Psoas muscle (tissue), 8 donors: Measurements from ENCODE around the gene PDCD10. TPM values are rescaled to one million over a fixed set of nuclear protein-coding genes. Genes with fewer than 3 reads are reported as not detected.

Experiments used
- ATAC-seq, 4 donors: fragments of 200-7000 bp; cut with Tn5 transposase; one replicate each; pipeline ENCODE4 v1.9.1; 2020; ENCODE audit warnings: moderate library complexity in 3 of 4, mild to moderate bottlenecking in 2 of 4
- DNase-seq, 2 donors: peaks; one replicate each; pipeline ENCODE4 v3.0.0-alpha.2; 2020
- H3K27ac ChIP-seq: fragments of 200-600 bp; one replicate; pipeline ENCODE4 v1.8.0; 2022
- H3K27me3 ChIP-seq, 3 donors: fragments of 200-600 bp in 1 of 3; one replicate each; pipeline versions ENCODE4 v1.6.1 to v1.8.0; 2013 to 2022; ENCODE audit warnings: low read length in 2 of 3, mild to moderate bottlenecking in 2 of 3, moderate library complexity in 1 of 3; ENCODE audit not compliant: insufficient read depth in 3 of 3
- H3K36me3 ChIP-seq, 2 donors: fragments of 200-600 bp in 1 of 2; one replicate each; pipeline versions ENCODE4 v1.6.1 to v1.8.0; 2013 to 2022; ENCODE audit warnings: low read depth in 1 of 2, mild to moderate bottlenecking in 1 of 2, moderate library complexity in 1 of 2; ENCODE audit not compliant: insufficient read depth in 1 of 2
- H3K4me1 ChIP-seq: fragments of 200-600 bp; one replicate; pipeline ENCODE4 v1.8.0; 2022
- H3K4me3 ChIP-seq: fragments of 200-600 bp; one replicate; pipeline ENCODE4 v1.8.0; 2022; ENCODE audit warnings: mild to moderate bottlenecking
- H3K9me3 ChIP-seq: fragments of 200-600 bp; one replicate; pipeline ENCODE4 v1.8.0; 2022
- CTCF ChIP-seq: fragments of 200-600 bp; IDR thresholded peaks from one replicate; pipeline ENCODE4 v1.8.0; 2022; ENCODE audit warnings: antibody characterized with exemption
- WGBS, 3 donors: extraction: QIAGEN DNeasy Blood & Tissue Kit; methylation state at CpG; one replicate each; pipeline versions ENCODE4 v1.1.6 to v1.1.7; 2013; 5-methylcytosine and 5-hydroxymethylcytosine counted together
- intact Hi-C, 2 donors: fragments of 100-400 bp; cut with DNase I; formaldehyde crosslinking; loops; one replicate each; pipeline versions ENCODE4 v1.11.0 to v1.14.2; 2022
- long read RNA-seq, 2 donors: library from polyadenylated mRNA; unstranded; transcript quantifications; one replicate each; pipeline ENCODE4 v2.0.0, GENCODE V29; 2021
- polyA plus RNA-seq, 3 donors: library from polyadenylated mRNA; stranded (reverse); fragments of 200-250 nt; gene quantifications; one replicate each; pipeline ENCODE4 v1.2.3, GENCODE V29; 2013
- total RNA-seq, 4 donors: library from RNA; stranded (reverse); fragmentation: NEBNext Ultra II Directional in 2 of 4; extraction: Animal tissue kit (Norgen Biotek cat#: 25700) in 2 of 4; gene quantifications; one replicate each; pipeline versions ENCODE4 v1.2.1 to v1.2.4, GENCODE V29; 2021 to 2023
- donor health status: healthy with polysubstance abuse.
- donor health status: DM: no; HTN: no; CAD: no; lungs with moderate emphysema.
- donor health status: Bipolar disorder and iron deficiency.
- donor health status: healthy.
- donor health status: DM: yes; HTN: yes; CAD: no.
- donor health status: DM: no; HTN: no; CAD: no.
- donor health status: DM: no; HTN: no; CAD: no.
- donor health status: DM: yes; HTN: yes; CAD: no.

PDCD10 gene
- total RNA-seq, result 10 to 100 TPM; 16.4 to 24.5 (median 21.3) TPM
- polyA plus RNA-seq, result 10 to 100 TPM; 20.8 to 47.9 (median 41.5) TPM
- long read RNA-seq, donor 1, partial matches to known transcripts, result 0 of 7 reads
- long read RNA-seq, donor 1, other reads (novel, unspliced or antisense), result 1 of 7 reads
- long read RNA-seq, donor 2, transcript PDCD10-208 (9 exons, 1,360 nt), result major isoform, 12 of 20 reads
- long read RNA-seq, donor 2, partial matches to known transcripts, result 1 of 20 reads
- long read RNA-seq, donor 2, other reads (novel, unspliced or antisense), result 4 of 20 reads

DNA sequence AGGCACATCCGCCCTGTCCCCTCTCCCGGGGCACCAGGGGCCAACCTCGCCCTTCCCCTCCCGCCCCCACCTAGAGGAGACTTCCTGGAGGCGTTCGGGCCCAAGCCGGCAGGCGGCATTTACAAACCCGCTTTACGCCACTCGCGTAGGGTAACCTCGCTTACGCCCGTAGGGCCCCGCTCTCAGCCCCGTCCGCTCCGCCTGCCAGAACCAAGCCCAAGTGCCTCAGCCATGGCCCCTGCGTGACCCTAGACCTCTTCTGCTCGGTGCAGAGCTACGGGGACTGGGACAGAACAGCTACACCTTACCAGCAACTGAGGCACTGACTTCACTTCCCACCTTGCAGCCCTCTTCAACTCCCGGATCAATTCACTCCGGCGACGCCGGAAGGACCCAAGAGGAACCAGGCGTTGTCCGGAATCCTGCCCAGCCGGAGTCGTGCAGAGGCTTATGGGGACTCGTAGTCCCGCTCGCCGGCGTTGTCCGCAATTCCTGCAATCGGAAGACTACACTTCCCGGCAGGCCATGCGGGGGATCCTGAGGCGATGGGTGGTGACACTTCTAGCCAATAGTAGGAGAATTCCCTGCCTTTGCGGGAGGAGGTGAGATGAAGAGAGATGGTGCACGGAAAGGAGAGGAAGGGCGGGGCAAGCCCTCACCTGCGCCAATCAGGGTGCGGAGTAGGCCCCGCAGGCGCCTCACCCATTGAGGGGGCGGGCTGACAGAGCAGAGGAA lies at the start of gene PDCD10:
PDCD10 (minus strand) TSS at position 395 of the 735 bp plus-strand sequence. CDS start 14,735 bp downstream, outside the sequence.
- intact Hi-C loops, result loop anchor here in 1 of 2 donors (5.0 to 10.0 kb wide), 2 partner anchors 78 to 300 kb away; no protein-coding TSS in a partner anchor
- peaks cover 20% of the 10 kb centered on the region for H3K4me1 ChIP-seq
- H3K27me3 ChIP-seq, result no peaks in the 10 kb centered on the region
- peak within 1 kb of the TSS; percentile 90 for H3K27ac ChIP-seq
- 0% methylated on average over 48 to 49 of the region's 49 CpGs for WGBS, 3 donors
- peak; percentile 99 for DNase-seq
- H3K36me3 ChIP-seq, result no peaks in the 10 kb centered on the region
- peak within 1 kb of the TSS; percentile 81 for H3K4me3 ChIP-seq
- ATAC-seq, result peak; percentile 95 to 97 (median 96)
- TF ChIP-seq CTCF, result no peak
- H3K9me3 ChIP-seq, result no peaks in the 10 kb centered on the region

DNA sequence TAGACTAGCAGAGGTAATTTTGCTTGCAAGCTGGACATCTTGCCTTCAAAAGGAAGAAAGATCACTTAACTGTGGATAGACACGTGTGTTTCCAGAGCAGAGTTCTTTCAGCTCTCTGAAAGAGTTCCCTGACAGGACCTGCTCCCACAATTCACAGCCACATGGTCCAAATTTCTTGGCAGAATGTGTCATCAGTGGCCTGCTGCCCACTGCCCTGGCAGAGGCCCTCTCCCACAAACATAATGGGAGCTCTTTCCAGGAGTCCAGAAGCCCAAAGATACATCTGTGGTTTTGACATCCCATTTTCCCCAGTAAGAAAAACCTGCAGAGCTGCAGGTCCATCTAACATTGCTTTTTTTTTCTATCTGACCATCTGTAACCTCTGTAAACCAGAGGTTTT lies 49.1 kb upstream of the PDCD10 start:
- 9 to 38% (median 20%) methylated on average over 1 of the region's 1 CpG for WGBS, 3 donors
- Histone ChIP-seq H3K9me3 (no peaks in the 10 kb centered on the region), H3K27me3 (no peaks in the 10 kb centered on the region), H3K27ac (no peak overlapping the region), H3K4me1 (no peaks in the 10 kb centered on the region), H3K36me3 (no peaks in the 10 kb centered on the region), H3K4me3 (no peak overlapping the region)
- no peak for TF ChIP-seq CTCF
- intact Hi-C loops, result no loop called here
- no peak for ATAC-seq
- DNase-seq, result no peak

DNA sequence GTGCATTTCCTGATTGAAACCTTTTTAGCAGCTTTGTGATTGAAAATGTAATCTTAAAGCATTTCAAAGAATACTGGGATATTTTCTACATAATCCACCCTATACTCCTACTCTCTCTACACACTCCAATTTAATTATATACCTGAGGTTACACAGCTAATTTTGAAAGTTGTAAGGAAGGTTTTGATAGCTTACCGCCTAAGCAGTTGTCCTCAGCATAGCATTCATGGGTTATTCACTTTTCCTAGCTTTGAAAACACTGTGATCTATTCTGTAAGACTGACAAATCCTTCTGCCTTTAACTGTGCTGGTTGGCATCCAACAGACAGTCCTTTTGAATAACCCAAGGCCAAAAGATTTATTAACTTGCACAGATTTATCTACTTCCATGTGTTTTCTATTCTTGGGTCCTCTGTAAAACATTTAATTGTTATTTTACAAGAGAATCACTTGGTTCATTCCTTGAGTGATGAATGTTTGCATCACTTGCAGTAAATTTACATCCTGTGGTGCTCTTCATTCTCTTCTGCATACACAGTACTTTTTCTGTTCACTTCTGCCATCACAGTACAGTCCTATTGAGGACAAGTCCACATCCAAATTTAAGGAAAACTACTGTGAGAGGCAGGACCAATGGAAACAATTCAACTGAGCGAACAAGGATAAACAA lies 45.7 kb upstream of the PDCD10 start:
- no peaks in the 10 kb centered on the region for H3K36me3 ChIP-seq
- H3K4me3 ChIP-seq, result no peak overlapping the region
- no peak overlapping the region for H3K27ac ChIP-seq
- H3K27me3 ChIP-seq, result no peaks in the 10 kb centered on the region
- no peaks in the 10 kb centered on the region for H3K9me3 ChIP-seq
- intact Hi-C loops, result no loop called here
- ATAC-seq, result no peak
- DNase-seq, result no peak
- WGBS, 3 donors, result 89 to 95% (median 93%) methylated on average over 2 of the region's 2 CpGs
- no peak for TF ChIP-seq CTCF
- no peaks in the 10 kb centered on the region for H3K4me1 ChIP-seq

- DNase-seq (no peak), ATAC-seq (no peak)
- H3K9me3 ChIP-seq, result no peaks in the 10 kb centered on the region
- H3K4me3 ChIP-seq, result no peak overlapping the region
- H3K27ac ChIP-seq, result no peak overlapping the region
- no peaks in the 10 kb centered on the region for H3K4me1 ChIP-seq
- H3K27me3 ChIP-seq, result no peaks in the 10 kb centered on the region
- WGBS, 3 donors, result 33 to 62% (median 34%) methylated on average over 1 of the region's 1 CpG
- H3K36me3 ChIP-seq, result no peaks in the 10 kb centered on the region
- no peak for TF ChIP-seq CTCF
- intact Hi-C loops, result no loop called here
Measured at GRCh38 chr3:167777356-167777755, 42.7 kb upstream of the PDCD10 start.
